H1 (cell line): ENCODE data around the gene TSHZ2. TPM values are rescaled to one million over a fixed set of nuclear protein-coding genes. Genes with fewer than 3 reads are reported as not detected.
A peak's percentile ranks its signal among the peaks of the same experiment; 100 is the strongest.

ENCODE experiments used
- CTCF ChIA-PET: fragments of 300-600 bp; sonication (Branson Sonifier 250); formaldehyde crosslinking; loops from one replicate; lab custom pipeline; 2021; ENCODE audit not compliant: partially characterized antibody; lab: Charles Lee
- POLR2A ChIA-PET: fragments of 300-600 bp; sonication (Branson Sonifier 250); formaldehyde crosslinking; loops from one replicate; lab custom pipeline; 2021; ENCODE audit warnings: inconsistent platforms; ENCODE audit not compliant: partially characterized antibody; lab: Charles Lee
- DNase-seq, 2 experiments: peaks; one replicate each; pipeline versions ENCODE4 v3.0.0 to v3.0.0-alpha.2; 2010 to 2022; ENCODE audit warnings: low spot score in 2 of 2, low read depth in 1 of 2, mixed read lengths in 1 of 2
- FAIRE-seq: peaks from 2 replicates; lab custom pipeline; 2011; peaks lifted over from hg19 to GRCh38; lab: Jason Lieb, UNC
- H2AFZ ChIP-seq: 2 replicates; pipeline ENCODE4 v1.8.1; 2012; ENCODE audit warnings: low read length, inconsistent platforms
- H2AK5ac ChIP-seq: 2 replicates; pipeline ENCODE4 v1.6.1; 2013; ENCODE audit warnings: low read depth, low read length
- H2BK120ac ChIP-seq: replicated peaks from 2 replicates; pipeline ENCODE3; 2013; ENCODE audit warnings: low read depth, low read length, inconsistent platforms
- H2BK12ac ChIP-seq: 2 replicates; pipeline ENCODE4 v1.6.1; 2013; ENCODE audit warnings: low read depth, low read length
- H2BK15ac ChIP-seq: 2 replicates; pipeline ENCODE4 v1.6.1; 2013; ENCODE audit warnings: low read length
- H2BK20ac ChIP-seq: 2 replicates; pipeline ENCODE4 v1.6.1; 2013; ENCODE audit warnings: low read length
- H2BK5ac ChIP-seq: 2 replicates; pipeline ENCODE4 v1.6.1; 2013; ENCODE audit warnings: low read depth, low read length
- H3K14ac ChIP-seq: 2 replicates; pipeline ENCODE4 v1.6.1; 2013; ENCODE audit warnings: inconsistent platforms; ENCODE audit not compliant: insufficient read length
- H3K18ac ChIP-seq: 2 replicates; pipeline ENCODE4 v1.6.1; 2013; ENCODE audit warnings: low read length; ENCODE audit errors: extremely low read depth
- H3K23ac ChIP-seq: 2 replicates; pipeline ENCODE4 v1.6.1; 2013; ENCODE audit warnings: inconsistent platforms; ENCODE audit not compliant: insufficient read length
- H3K23me2 ChIP-seq: 2 replicates; pipeline ENCODE4 v1.6.1; 2013; ENCODE audit warnings: low read depth, low read length
- H3K27ac ChIP-seq: 2 replicates; pipeline ENCODE4 v1.6.1; 2011; ENCODE audit warnings: low read depth, low read length, inconsistent platforms
- H3K27me3 ChIP-seq, 4 experiments: replicated peaks in 1 of 4; 1 replicate in 1 of 4; 2 replicates in 3 of 4; pipeline versions ENCODE4 v1.6.1 to v1.8.1; 2011 to 2013; ENCODE audit warnings: low read length in 3 of 4, mild to moderate bottlenecking in 3 of 4, inconsistent platforms in 2 of 4, mixed read lengths in 2 of 4, moderate library complexity in 1 of 4; ENCODE audit not compliant: control insufficient read depth in 3 of 4, insufficient read depth in 3 of 4; ENCODE audit errors: extremely low read depth in 1 of 4
- H3K36me3 ChIP-seq, 4 experiments: 2 replicates each; pipeline versions ENCODE4 v1.6.1 to v1.8.1; 2011 to 2013; ENCODE audit warnings: mild to moderate bottlenecking in 4 of 4, low read length in 3 of 4, moderate library complexity in 2 of 4, control low read depth in 1 of 4, inconsistent platforms in 1 of 4; ENCODE audit not compliant: insufficient read depth in 4 of 4, control insufficient read depth in 2 of 4
- H3K4ac ChIP-seq: replicated peaks from 2 replicates; pipeline ENCODE3; 2013; ENCODE audit warnings: low read length, low read depth, mixed read lengths, inconsistent platforms; ENCODE audit not compliant: insufficient read length
- H3K4me1 ChIP-seq, 4 experiments: replicated peaks in 1 of 4; 1 replicate in 1 of 4; 2 replicates in 3 of 4; pipeline versions ENCODE4 v1.6.1 to v1.8.1; 2011 to 2013; ENCODE audit warnings: low read length in 3 of 4, inconsistent platforms in 2 of 4, mixed read lengths in 1 of 4; ENCODE audit not compliant: insufficient read depth in 4 of 4, control insufficient read depth in 3 of 4
- H3K4me2 ChIP-seq, 2 experiments: 2 replicates each; pipeline versions ENCODE4 v1.6.1 to v1.8.1; 2011 to 2013; ENCODE audit warnings: low read depth in 2 of 2, low read length in 2 of 2, control low read depth in 1 of 2, inconsistent platforms in 1 of 2, mild to moderate bottlenecking in 1 of 2; ENCODE audit not compliant: insufficient read depth in 1 of 2
- H3K4me3 ChIP-seq, 4 experiments: fragments of 200-600, 300-600 bp in 1 of 4; sonication (generic), shearing (Covaris generic), sonication (Bioruptor Twin) in 1 of 4; 2 replicates each; pipeline versions ENCODE4 v1.5.1 to v1.8.1; 2011 to 2016; ENCODE audit warnings: low read length in 4 of 4, low read depth in 3 of 4, control low read depth in 2 of 4, inconsistent platforms in 2 of 4, mild to moderate bottlenecking in 2 of 4, mixed read lengths in 1 of 4, moderate library complexity in 1 of 4; ENCODE audit not compliant: insufficient read depth in 2 of 4; ENCODE audit errors: extremely low read depth in 1 of 4
- H3K56ac ChIP-seq: replicated peaks from 2 replicates; pipeline ENCODE3; 2013; ENCODE audit warnings: low read depth, mild to moderate bottlenecking, mixed read lengths, low read length, inconsistent platforms; ENCODE audit not compliant: insufficient read length
- H3K79me1 ChIP-seq: 2 replicates; pipeline ENCODE4 v1.6.1; 2013; ENCODE audit warnings: low read depth, low read length, control low read depth
- H3K79me2 ChIP-seq, 2 experiments: 2 replicates each; pipeline versions ENCODE4 v1.6.1 to v1.8.1; 2012 to 2013; ENCODE audit warnings: low read length in 2 of 2, mild to moderate bottlenecking in 2 of 2, inconsistent platforms in 1 of 2; ENCODE audit not compliant: insufficient read depth in 2 of 2, control insufficient read depth in 1 of 2
- H3K9ac ChIP-seq, 4 experiments: replicated peaks in 1 of 4; 1 replicate in 1 of 4; 2 replicates in 3 of 4; pipeline versions ENCODE4 v1.6.1 to v1.8.1; 2011 to 2013; ENCODE audit warnings: low read depth in 3 of 4, low read length in 3 of 4, control low read depth in 2 of 4, mild to moderate bottlenecking in 2 of 4, moderate library complexity in 2 of 4, inconsistent platforms in 1 of 4; ENCODE audit errors: extremely low read depth in 1 of 4
- H3K9me3 ChIP-seq, 2 experiments: 2 replicates each; pipeline versions ENCODE4 v1.6.1 to v1.8.1; 2012 to 2013; ENCODE audit warnings: mild to moderate bottlenecking in 2 of 2, moderate library complexity in 2 of 2, control low read depth in 1 of 2, inconsistent platforms in 1 of 2, low read depth in 1 of 2, low read length in 1 of 2, mixed read lengths in 1 of 2; ENCODE audit not compliant: insufficient read depth in 2 of 2
- H4K20me1 ChIP-seq, 2 experiments: replicated peaks in 1 of 2; 2 replicates each; pipeline versions ENCODE3 to v1.8.1; 2011 to 2013; ENCODE audit warnings: inconsistent platforms in 2 of 2, low read length in 2 of 2, mild to moderate bottlenecking in 1 of 2; ENCODE audit not compliant: insufficient read depth in 2 of 2, control insufficient read depth in 1 of 2
- H4K5ac ChIP-seq: 2 replicates; pipeline ENCODE4 v1.6.1; 2013; ENCODE audit warnings: low read length, low read depth, mixed read lengths, inconsistent platforms; ENCODE audit not compliant: insufficient read length
- H4K8ac ChIP-seq: 2 replicates; pipeline ENCODE4 v1.8.0; 2013; ENCODE audit warnings: mild to moderate bottlenecking, moderate library complexity, low read length, inconsistent platforms; ENCODE audit not compliant: insufficient read depth; ENCODE audit errors: extremely low read depth
- H4K91ac ChIP-seq: replicated peaks from 2 replicates; pipeline ENCODE3; 2013; ENCODE audit warnings: low read length, mixed read lengths, inconsistent platforms; ENCODE audit not compliant: insufficient read length
- PHF8 ChIP-seq: fragments of 200-600 bp; sonication (generic); conservative IDR thresholded peaks from 2 replicates; pipeline ENCODE4 v1.7.1; 2012; ENCODE audit warnings: low read depth, mild to moderate bottlenecking, inconsistent platforms, low read length, moderate library complexity
- WGBS, 2 experiments: shearing (Covaris generic) in 1 of 2; methylation state at CpG; one replicate each; pipeline versions ENCODE4 v1.1.6 to v1.1.7; 2013 to 2015; ENCODE audit warnings: low lambda C conversion rate in 2 of 2, mixed read lengths in 2 of 2, inconsistent platforms in 1 of 2, low coverage in 1 of 2, missing lambda C conversion rate in 1 of 2; ENCODE audit not compliant: insufficient replicate concordance in 2 of 2, insufficient coverage in 1 of 2, insufficient read length in 1 of 2; ENCODE audit errors: extremely low coverage in 1 of 2, missing lambda C conversion rate in 1 of 2; 5-methylcytosine and 5-hydroxymethylcytosine counted together
- polyA plus RNA-seq, 7 experiments: library from polyadenylated mRNA; depleted of rRNA in 3 of 7; stranded (reverse) in 5 of 7; unstranded in 2 of 7; fragments of >200 nt in 5 of 7; fragments of 200-250 nt in 2 of 7; gene quantifications; 1 replicate in 5 of 7; 2 replicates in 1 of 7; 4 replicates in 1 of 7; pipeline versions ENCODE4 v1.2.1 to v1.2.3, GENCODE V29; 2011 to 2013; ENCODE audit warnings: missing spikeins in 2 of 7, mixed read lengths in 2 of 7
- total RNA-seq: library from RNA; stranded (reverse); fragmentation: NEBNext Ultra II Directional; extraction: Animal tissue kit (Norgen Biotek cat#: 25700); gene quantifications from 2 replicates; pipeline ENCODE4 v1.2.1, GENCODE V29; 2021
- TF ChIP-seq, protein P1 (sequence below): IDR thresholded peaks from 2 replicates; pipeline ENCODE4 v1.6.1; 2012; ENCODE audit warnings: low read length, inconsistent platforms

TSHZ2 gene
- total and polyA plus RNA-seq, 2 of the 8 experiments (the other 6 are each of a cell fraction or from before 2014, with no cell fraction given): 0.14 to 0.30 TPM

DNA sequence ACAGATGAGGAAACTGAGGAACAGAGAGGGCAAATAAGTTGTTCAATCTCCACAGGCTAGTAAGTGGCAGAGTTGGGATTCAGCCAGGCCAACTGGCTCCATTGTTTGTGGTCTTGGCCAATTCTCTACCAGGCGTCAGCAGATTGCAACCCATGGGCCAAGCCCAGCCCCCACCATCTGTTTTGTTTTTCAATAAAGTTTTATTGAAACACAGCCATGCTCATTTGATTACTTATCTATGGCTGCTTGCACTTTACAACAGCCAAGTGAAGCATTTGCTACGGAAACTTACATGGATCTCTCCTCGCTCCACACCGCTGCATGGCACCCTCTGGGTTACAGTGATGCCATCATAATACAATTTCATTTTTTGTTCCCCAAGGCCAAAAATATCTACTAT lies 530.7 kb downstream of the TSHZ2 start:
- Histone ChIP-seq H3K9me3 (no peaks in the 10 kb centered on the region), H3K23ac (no peak overlapping the region), H3K18ac (no peak overlapping the region), H2BK12ac (no peak overlapping the region), H3K14ac (no peak overlapping the region), H3K27ac (no peak overlapping the region), H3K56ac (no peak overlapping the region), H3K27me3 (no peaks in the 10 kb centered on the region), H3K4me3 (no peak overlapping the region), H3K4ac (no peak overlapping the region), H2BK20ac (no peak overlapping the region), H4K20me1 (no peaks in the 10 kb centered on the region), H3K79me2 (no peaks in the 10 kb centered on the region), H3K9ac (no peak overlapping the region), H3K4me2 (peak overlapping the region in 1 of 2 experiments; percentile 63; a peak in 2 of 4 replicates), H2AK5ac (no peak overlapping the region), H2AFZ (no peak overlapping the region)
- peak in 1 of 2 experiments; percentile 30 for DNase-seq
- WGBS, 2 experiments: 94% methylated on average over 4 of the region's 4 CpGs; no CpG with 5 or more reads in 1 of the 2 experiments
- CTCF ChIA-PET: interaction anchor here (0.8 to 0.9 kb wide), 2 partner anchors 17 to 28 kb away, joined by 3 read pairs; no protein-coding TSS in a partner anchor
- TF ChIP-seq, protein P1, sequence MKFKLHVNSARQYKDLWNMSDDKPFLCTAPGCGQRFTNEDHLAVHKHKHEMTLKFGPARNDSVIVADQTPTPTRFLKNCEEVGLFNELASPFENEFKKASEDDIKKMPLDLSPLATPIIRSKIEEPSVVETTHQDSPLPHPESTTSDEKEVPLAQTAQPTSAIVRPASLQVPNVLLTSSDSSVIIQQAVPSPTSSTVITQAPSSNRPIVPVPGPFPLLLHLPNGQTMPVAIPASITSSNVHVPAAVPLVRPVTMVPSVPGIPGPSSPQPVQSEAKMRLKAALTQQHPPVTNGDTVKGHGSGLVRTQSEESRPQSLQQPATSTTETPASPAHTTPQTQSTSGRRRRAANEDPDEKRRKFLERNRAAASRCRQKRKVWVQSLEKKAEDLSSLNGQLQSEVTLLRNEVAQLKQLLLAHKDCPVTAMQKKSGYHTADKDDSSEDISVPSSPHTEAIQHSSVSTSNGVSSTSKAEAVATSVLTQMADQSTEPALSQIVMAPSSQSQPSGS: no peak
- no peak for TF ChIP-seq PHF8
- TF ChIP-seq, all 59 proteins: peak for 0
- Histone ChIP-seq H3K23me2 (no peaks in the 10 kb centered on the region; the same call in 1 of the 2 replicates), H2BK5ac (no peak overlapping the region), H4K8ac (no peak overlapping the region), H3K79me1 (no peaks in the 10 kb centered on the region), H4K91ac (no peak overlapping the region), H3K4me1 (no peaks in the 10 kb centered on the region), H3K36me3 (peaks cover 0 to 2% (median 0%) of the 10 kb centered on the region in 4 experiments; a peak in 1 of 8 replicates), H2BK120ac (no peak overlapping the region), H2BK15ac (no peak overlapping the region), H4K5ac (no peak overlapping the region)
- FAIRE-seq: no peak
- POLR2A ChIA-PET: interaction anchor here (0.9 to 1.7 kb wide), 3 partner anchors 9 to 68 kb away, joined by 3 to 4 read pairs (median 3); no protein-coding TSS in a partner anchor
